IPS-18a (cell line): ENCODE measurements around the gene ALG9.
"Not testable (repeated sequence)": the region's sequence is repeated elsewhere in the genome, so short reads cannot be mapped to it uniquely, and the experiment has no call there.

Experiments
- H3K27ac ChIP-seq: one replicate; pipeline ENCODE4 v1.5.1; 2013; ENCODE audit warnings: low read length
- H3K27me3 ChIP-seq: one replicate; pipeline ENCODE4 v1.6.1; 2013; ENCODE audit warnings: mild to moderate bottlenecking, low read length; ENCODE audit not compliant: control insufficient read depth, insufficient read depth
- H3K36me3 ChIP-seq: one replicate; pipeline ENCODE4 v1.6.1; 2013; ENCODE audit warnings: low read depth, low read length; ENCODE audit not compliant: control insufficient read depth
- H3K4me1 ChIP-seq: one replicate; pipeline ENCODE4 v1.6.1; 2013; ENCODE audit warnings: low read depth, low read length; ENCODE audit not compliant: control insufficient read depth
- H3K4me3 ChIP-seq: one replicate; pipeline ENCODE4 v1.5.1; 2013; ENCODE audit warnings: low read length
- H3K9ac ChIP-seq: one replicate; pipeline ENCODE4 v1.6.1; 2013; ENCODE audit warnings: mild to moderate bottlenecking, low read length, moderate library complexity
- H3K9me3 ChIP-seq: one replicate; pipeline ENCODE4 v1.6.1; 2013; ENCODE audit warnings: low read depth, low read length; ENCODE audit not compliant: control insufficient read depth

The ALG9 gene

GRCh38 chr11:111788464-111788863 lies 82.9 kb downstream of the ALG9 start:
- H3K27me3 ChIP-seq = no peaks in the 10 kb centered on the region
- H3K4me1 ChIP-seq = no peaks in the 10 kb centered on the region
- H3K9me3 ChIP-seq = no peaks in the 10 kb centered on the region
- no peak overlapping the region for H3K27ac ChIP-seq
- H3K9ac ChIP-seq = no peak overlapping the region
- no peak overlapping the region for H3K4me3 ChIP-seq
- H3K36me3 ChIP-seq = no peaks in the 10 kb centered on the region

- H3K36me3 ChIP-seq = no peaks in the 10 kb centered on the region
- H3K4me3 ChIP-seq = no peak overlapping the region
- no peaks in the 10 kb centered on the region for H3K4me1 ChIP-seq
Measured at GRCh38 chr11:111788051-111788450, 83.3 kb downstream of the ALG9 start.

GRCh38 chr11:111785886-111786412 lies 85.4 kb downstream of the ALG9 start:
- Histone ChIP-seq H3K36me3 (no peaks in the 10 kb centered on the region), H3K27ac (no peak overlapping the region), H3K9ac (no peak overlapping the region), H3K9me3 (no peaks in the 10 kb centered on the region), H3K4me1 (no peaks in the 10 kb centered on the region), H3K4me3 (no peak overlapping the region), H3K27me3 (no peaks in the 10 kb centered on the region)

More at GRCh38 chr11:111788051-111788450, 83.3 kb downstream of the ALG9 start:
- H3K9ac ChIP-seq = no peak overlapping the region
- H3K27ac ChIP-seq = no peak overlapping the region
- no peaks in the 10 kb centered on the region for H3K9me3 ChIP-seq
- H3K27me3 ChIP-seq = no peaks in the 10 kb centered on the region

GRCh38 chr11:111785076-111785475 lies 86.3 kb downstream of the ALG9 start:
- H3K36me3 ChIP-seq = no peaks in the 10 kb centered on the region
- no peak overlapping the region for H3K27ac ChIP-seq
- H3K4me3 ChIP-seq = no peak overlapping the region
- H3K9ac ChIP-seq = no peak overlapping the region
- H3K4me1 ChIP-seq = no peaks in the 10 kb centered on the region
- H3K27me3 ChIP-seq = no peaks in the 10 kb centered on the region
- H3K9me3 ChIP-seq = no peaks in the 10 kb centered on the region

GRCh38 chr11:111784311-111784710 lies 87.1 kb downstream of the ALG9 start:
- H3K9ac ChIP-seq, H3K9me3 ChIP-seq, H3K4me1 ChIP-seq, H3K36me3 ChIP-seq, H3K27me3 ChIP-seq, H3K4me3 ChIP-seq, H3K27ac ChIP-seq: not testable (repeated sequence)

- Histone ChIP-seq H3K9ac (no peak overlapping the region), H3K27ac (no peak overlapping the region), H3K36me3 (no peaks in the 10 kb centered on the region), H3K4me1 (no peaks in the 10 kb centered on the region), H3K27me3 (no peaks in the 10 kb centered on the region), H3K9me3 (no peaks in the 10 kb centered on the region), H3K4me3 (no peak overlapping the region)
Measured at GRCh38 chr11:111782109-111782741, 89.2 kb downstream of the ALG9 start.

GRCh38 chr11:111779118-111779517 lies 92.3 kb downstream of the ALG9 start:
- Histone ChIP-seq H3K9me3 (no peaks in the 10 kb centered on the region), H3K27me3 (no peaks in the 10 kb centered on the region), H3K4me1 (no peaks in the 10 kb centered on the region), H3K36me3 (no peaks in the 10 kb centered on the region), H3K4me3 (no peak overlapping the region), H3K9ac (no peak overlapping the region), H3K27ac (no peak overlapping the region)

DNA sequence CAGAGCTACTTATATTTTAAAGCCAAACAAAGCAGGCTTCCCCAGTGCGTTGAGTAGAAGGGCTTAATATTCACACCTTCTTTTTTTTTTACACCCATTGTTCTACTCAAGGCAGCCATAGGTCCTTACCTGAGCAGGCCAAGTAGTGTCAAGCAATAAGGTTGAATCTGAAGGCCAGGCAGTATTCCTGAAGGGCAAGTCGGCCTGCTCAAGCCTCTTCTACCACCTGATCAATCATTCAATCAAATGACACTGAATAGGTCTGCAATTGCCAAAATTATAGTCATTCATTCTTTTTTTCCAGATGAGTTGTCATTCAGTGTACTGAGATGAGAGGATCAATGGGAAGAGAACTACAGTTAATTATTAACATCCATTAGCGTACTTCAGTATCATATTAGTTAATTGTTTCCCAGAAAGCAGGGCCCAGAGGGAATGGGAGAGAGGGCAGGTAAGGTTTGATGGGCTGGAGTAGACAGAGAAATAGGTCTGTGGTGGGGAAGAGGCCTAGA lies 93.3 kb downstream of the ALG9 start:
- Histone ChIP-seq H3K27me3 (no peaks in the 10 kb centered on the region), H3K27ac (no peak overlapping the region), H3K4me1 (no peaks in the 10 kb centered on the region), H3K9ac (no peak overlapping the region), H3K36me3 (no peaks in the 10 kb centered on the region), H3K9me3 (no peaks in the 10 kb centered on the region), H3K4me3 (no peak overlapping the region)

- Histone ChIP-seq H3K36me3 (no peaks in the 10 kb centered on the region), H3K9ac (no peak overlapping the region), H3K27me3 (no peaks in the 10 kb centered on the region), H3K9me3 (no peaks in the 10 kb centered on the region), H3K4me1 (no peaks in the 10 kb centered on the region), H3K27ac (no peak overlapping the region), H3K4me3 (no peak overlapping the region)
Measured at GRCh38 chr11:111777094-111778046, 94.0 kb downstream of the ALG9 start.

DNA sequence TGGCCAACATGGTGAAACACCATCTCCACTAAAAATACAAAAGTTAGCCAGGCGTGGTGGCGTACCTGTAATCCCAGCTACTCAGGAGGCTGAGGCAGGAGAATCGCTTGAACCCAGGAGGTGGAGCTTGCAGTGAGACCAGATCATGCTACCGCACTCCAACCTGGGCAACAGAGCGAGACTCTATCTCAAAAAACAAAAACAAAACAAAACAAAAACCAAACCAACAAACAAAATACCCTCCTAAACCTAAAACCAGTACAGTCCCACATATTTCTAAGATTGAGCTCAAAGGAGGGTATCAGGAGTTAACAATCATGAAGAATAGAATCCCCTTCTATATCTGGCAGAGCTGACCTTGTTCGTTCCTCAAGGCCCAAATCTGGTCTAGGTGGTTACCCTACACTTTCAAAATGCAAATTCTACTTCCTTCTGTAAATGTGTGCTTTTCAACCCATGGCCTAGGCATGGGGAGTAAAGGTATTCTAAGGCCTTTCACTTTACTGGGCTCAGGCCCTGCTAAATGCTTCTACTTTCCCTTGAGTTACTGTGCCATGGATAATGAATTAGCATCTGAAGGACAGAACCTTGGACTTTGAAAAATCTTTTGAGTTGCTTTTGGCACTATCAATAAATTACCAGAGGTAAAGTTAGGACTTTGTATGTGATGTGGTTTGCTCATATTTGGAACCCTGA lies 94.8 kb downstream of the ALG9 start:
- no peak overlapping the region for H3K9ac ChIP-seq
- H3K27me3 ChIP-seq = no peaks in the 10 kb centered on the region
- H3K36me3 ChIP-seq = no peaks in the 10 kb centered on the region
- peaks cover 4% of the 10 kb centered on the region for H3K4me1 ChIP-seq
- no peak overlapping the region for H3K27ac ChIP-seq
- no peak overlapping the region for H3K4me3 ChIP-seq
- no peaks in the 10 kb centered on the region for H3K9me3 ChIP-seq
